SU-DHL-6 (cell line): ENCODE results near the gene CCDC61.

Experiments
- EZH2phosphoT487 ChIP-seq: fragments of 200-600 bp; sonication (generic), shearing (Covaris generic); conservative IDR thresholded peaks from 2 replicates; pipeline ENCODE4 v1.6.1; 2018; ENCODE audit warnings: mild to moderate bottlenecking, antibody characterized with exemption, low read length, moderate library complexity, mixed read lengths
- TF ChIP-seq, protein P1 (sequence below): fragments of 200-600 bp; sonication (generic); IDR thresholded peaks from one replicate; pipeline ENCODE4 v1.5.1; 2017; ENCODE audit warnings: antibody characterized with exemption, mild to moderate bottlenecking, low read length, moderate library complexity; ENCODE audit not compliant: insufficient read depth, poor library complexity, severe bottlenecking

DNA sequence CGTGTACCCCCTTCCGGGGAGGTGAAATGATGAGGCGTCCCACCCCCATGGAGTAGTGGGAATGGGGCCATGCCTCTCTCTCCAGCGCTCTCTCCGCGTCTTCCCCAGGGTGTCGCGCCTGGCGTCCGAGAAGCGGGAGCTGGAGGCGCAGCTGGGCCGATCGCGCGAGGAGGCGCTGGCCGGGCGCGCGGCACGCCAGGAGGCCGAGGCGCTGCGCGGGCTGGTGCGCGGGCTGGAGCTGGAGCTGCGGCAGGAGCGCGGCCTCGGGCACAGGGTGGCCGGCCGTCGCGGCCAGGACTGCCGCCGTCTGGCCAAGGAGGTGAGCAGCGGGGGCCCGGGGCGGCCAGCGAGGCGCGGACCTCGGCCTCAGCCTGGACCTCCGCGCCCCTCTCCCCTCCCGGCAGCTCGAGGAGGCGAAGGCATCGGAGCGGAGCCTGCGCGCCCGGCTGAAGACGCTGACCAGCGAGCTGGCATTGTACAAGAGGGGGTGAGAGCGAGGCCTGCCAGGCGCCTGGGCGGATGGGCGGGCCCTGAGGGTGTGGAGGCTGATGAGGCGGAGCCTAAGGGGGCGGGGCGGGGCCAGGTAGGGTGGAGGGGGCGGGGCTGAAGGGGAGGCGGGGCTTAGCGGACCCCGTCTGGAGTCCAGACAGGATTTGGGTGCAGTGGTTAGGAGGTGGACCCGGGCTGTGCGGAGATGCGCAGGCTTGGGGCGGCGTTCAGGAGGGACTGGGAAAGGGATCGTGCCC is 19.8 kb downstream of the CCDC61 start:
- TF ChIP-seq, protein P1, sequence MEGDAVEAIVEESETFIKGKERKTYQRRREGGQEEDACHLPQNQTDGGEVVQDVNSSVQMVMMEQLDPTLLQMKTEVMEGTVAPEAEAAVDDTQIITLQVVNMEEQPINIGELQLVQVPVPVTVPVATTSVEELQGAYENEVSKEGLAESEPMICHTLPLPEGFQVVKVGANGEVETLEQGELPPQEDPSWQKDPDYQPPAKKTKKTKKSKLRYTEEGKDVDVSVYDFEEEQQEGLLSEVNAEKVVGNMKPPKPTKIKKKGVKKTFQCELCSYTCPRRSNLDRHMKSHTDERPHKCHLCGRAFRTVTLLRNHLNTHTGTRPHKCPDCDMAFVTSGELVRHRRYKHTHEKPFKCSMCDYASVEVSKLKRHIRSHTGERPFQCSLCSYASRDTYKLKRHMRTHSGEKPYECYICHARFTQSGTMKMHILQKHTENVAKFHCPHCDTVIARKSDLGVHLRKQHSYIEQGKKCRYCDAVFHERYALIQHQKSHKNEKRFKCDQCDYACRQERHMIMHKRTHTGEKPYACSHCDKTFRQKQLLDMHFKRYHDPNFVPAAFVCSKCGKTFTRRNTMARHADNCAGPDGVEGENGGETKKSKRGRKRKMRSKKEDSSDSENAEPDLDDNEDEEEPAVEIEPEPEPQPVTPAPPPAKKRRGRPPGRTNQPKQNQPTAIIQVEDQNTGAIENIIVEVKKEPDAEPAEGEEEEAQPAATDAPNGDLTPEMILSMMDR, result no peak
- TF ChIP-seq EZH2phosphoT487, result no peak
